Caco-2 (cell line): ENCODE data around the gene MRGPRD. TPM values are rescaled to one million over a fixed set of nuclear protein-coding genes. Genes with fewer than 3 reads are reported as not detected.

Experiments
- BruUV-seq: library from RNA; stranded (reverse); fragments of 400-500 nt; replicated peaks from 2 replicates; lab custom pipeline; 2021; lab: Mats Ljungman, UMichigan
- CTCF ChIA-PET: fragments of 300-600 bp; sonication (Branson Sonifier 250); formaldehyde crosslinking; loops from one replicate; lab custom pipeline; 2022; ENCODE audit warnings: antibody characterized with exemption; lab: Charles Lee
- POLR2A ChIA-PET: fragments of 300-600 bp; sonication (Branson Sonifier 250); formaldehyde crosslinking; loops from one replicate; lab custom pipeline; 2022; ENCODE audit warnings: antibody characterized with exemption; lab: Charles Lee
- DNase-seq, 2 experiments: peaks; one replicate each; pipeline versions ENCODE4 v3.0.0 to v3.0.0-alpha.2; 2020 to 2022
- H3K27me3 ChIP-seq: replicated peaks from 2 replicates; pipeline ENCODE4 v1.6.0; 2011; ENCODE audit warnings: low read length; ENCODE audit not compliant: control insufficient read depth, insufficient read depth
- H3K36me3 ChIP-seq: 2 replicates; pipeline ENCODE4 v1.5.1; 2011; ENCODE audit warnings: low read length; ENCODE audit not compliant: control insufficient read depth, insufficient read depth
- H3K4me1 ChIP-seq: fragments of 250-450 bp; sonication (Bioruptor Pico); 2 replicates; pipeline ENCODE4 v1.5.1; 2020; ENCODE audit warnings: mild to moderate bottlenecking
- H3K4me3 ChIP-seq: 2 replicates; pipeline ENCODE4 v1.5.1; 2011; ENCODE audit warnings: low read depth, mild to moderate bottlenecking, control low read depth, low read length
- H3K9me3 ChIP-seq: fragments of 250-450 bp; sonication (Bioruptor Pico); 2 replicates; pipeline ENCODE4 v1.5.1; 2020; ENCODE audit warnings: mild to moderate bottlenecking, moderate library complexity
- H3K27ac Mint-ChIP-seq: one replicate; pipeline ENCODE4 v1.8.0; 2022; ENCODE audit warnings: mixed read lengths; ENCODE audit not compliant: unreplicated experiment
- H3K27me3 Mint-ChIP-seq: one replicate; pipeline ENCODE4 v1.8.0; 2022; ENCODE audit warnings: mixed read lengths; ENCODE audit not compliant: insufficient read depth, unreplicated experiment
- H3K36me3 Mint-ChIP-seq: one replicate; pipeline ENCODE4 v1.8.0; 2022; ENCODE audit warnings: mild to moderate bottlenecking, mixed read lengths; ENCODE audit not compliant: insufficient read depth, unreplicated experiment
- H3K4me1 Mint-ChIP-seq: one replicate; pipeline ENCODE4 v1.8.0; 2022; ENCODE audit warnings: low read depth, mixed read lengths; ENCODE audit not compliant: unreplicated experiment
- H3K4me3 Mint-ChIP-seq: one replicate; pipeline ENCODE4 v1.8.0; 2022; ENCODE audit warnings: mild to moderate bottlenecking, moderate library complexity, mixed read lengths; ENCODE audit not compliant: unreplicated experiment
- H3K9me3 Mint-ChIP-seq: one replicate; pipeline ENCODE4 v1.8.0; 2022; ENCODE audit warnings: mixed read lengths; ENCODE audit not compliant: unreplicated experiment
- intact Hi-C: fragments of 100-400 bp; cut with micrococcal nuclease; formaldehyde crosslinking; loops from one replicate; pipeline ENCODE4 v1.10.0; 2022; ENCODE audit not compliant: unreplicated experiment
- total RNA-seq: library from RNA; stranded (reverse); gene quantifications from 2 replicates; pipeline ENCODE4 v1.2.3, GENCODE V29; 2022
- TF ChIP-seq, protein P1 (sequence below), 2 experiments: fragments of 200-600 bp in 1 of 2; IDR thresholded peaks; 1 replicate in 1 of 2; 2 replicates in 1 of 2; pipeline versions ENCODE4 v1.5.1 to v1.8.0; 2011 to 2022; ENCODE audit warnings: antibody characterized with exemption in 1 of 2, control low read depth in 1 of 2, inconsistent platforms in 1 of 2, low read depth in 1 of 2, low read length in 1 of 2, mild to moderate bottlenecking in 1 of 2, moderate library complexity in 1 of 2; ENCODE audit not compliant: insufficient read depth in 1 of 2, severe bottlenecking in 1 of 2, unreplicated experiment in 1 of 2

Gene MRGPRD
- total RNA-seq, 1 experiment from 2014 or later = not detected

- no peaks in the 10 kb centered on the region for H3K9me3 ChIP-seq
- TF ChIP-seq, protein P1, sequence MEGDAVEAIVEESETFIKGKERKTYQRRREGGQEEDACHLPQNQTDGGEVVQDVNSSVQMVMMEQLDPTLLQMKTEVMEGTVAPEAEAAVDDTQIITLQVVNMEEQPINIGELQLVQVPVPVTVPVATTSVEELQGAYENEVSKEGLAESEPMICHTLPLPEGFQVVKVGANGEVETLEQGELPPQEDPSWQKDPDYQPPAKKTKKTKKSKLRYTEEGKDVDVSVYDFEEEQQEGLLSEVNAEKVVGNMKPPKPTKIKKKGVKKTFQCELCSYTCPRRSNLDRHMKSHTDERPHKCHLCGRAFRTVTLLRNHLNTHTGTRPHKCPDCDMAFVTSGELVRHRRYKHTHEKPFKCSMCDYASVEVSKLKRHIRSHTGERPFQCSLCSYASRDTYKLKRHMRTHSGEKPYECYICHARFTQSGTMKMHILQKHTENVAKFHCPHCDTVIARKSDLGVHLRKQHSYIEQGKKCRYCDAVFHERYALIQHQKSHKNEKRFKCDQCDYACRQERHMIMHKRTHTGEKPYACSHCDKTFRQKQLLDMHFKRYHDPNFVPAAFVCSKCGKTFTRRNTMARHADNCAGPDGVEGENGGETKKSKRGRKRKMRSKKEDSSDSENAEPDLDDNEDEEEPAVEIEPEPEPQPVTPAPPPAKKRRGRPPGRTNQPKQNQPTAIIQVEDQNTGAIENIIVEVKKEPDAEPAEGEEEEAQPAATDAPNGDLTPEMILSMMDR (IDR thresholded peaks at IDR 0.05; ENCODE audit: insufficient read depth in 1 of 2, low read depth in 1 of 2, low read length in 1 of 2, severe bottlenecking in 1 of 2, unreplicated experiment in 1 of 2) = no peak
- Mint-ChIP-seq H3K27ac (no peak overlapping the region), H3K4me3 (no peak overlapping the region), H3K27me3 (peaks cover 3% of the 10 kb centered on the region), H3K36me3 (no peaks in the 10 kb centered on the region), H3K4me1 (no peaks in the 10 kb centered on the region), H3K9me3 (no peaks in the 10 kb centered on the region)
- H3K4me3 ChIP-seq = no peak overlapping the region
- no peaks in the 10 kb centered on the region for H3K36me3 ChIP-seq
- intact Hi-C loops = no loop called here
- H3K27me3 ChIP-seq = no peaks in the 10 kb centered on the region
- no peaks in the 10 kb centered on the region for H3K4me1 ChIP-seq
- no peak for DNase-seq
- BruUV-seq = no TSS peak
- ChIA-PET CTCF (interaction anchor here (0.6 to 1.0 kb wide), 2 partner anchors 122 to 160 kb away, joined by 3 to 4 read pairs; no protein-coding TSS in a partner anchor), POLR2A (no interaction called here)
These were observed 25.2 kb downstream of the MRGPRD start for GRCh38 chr11:68955607-68955958.

DNA sequence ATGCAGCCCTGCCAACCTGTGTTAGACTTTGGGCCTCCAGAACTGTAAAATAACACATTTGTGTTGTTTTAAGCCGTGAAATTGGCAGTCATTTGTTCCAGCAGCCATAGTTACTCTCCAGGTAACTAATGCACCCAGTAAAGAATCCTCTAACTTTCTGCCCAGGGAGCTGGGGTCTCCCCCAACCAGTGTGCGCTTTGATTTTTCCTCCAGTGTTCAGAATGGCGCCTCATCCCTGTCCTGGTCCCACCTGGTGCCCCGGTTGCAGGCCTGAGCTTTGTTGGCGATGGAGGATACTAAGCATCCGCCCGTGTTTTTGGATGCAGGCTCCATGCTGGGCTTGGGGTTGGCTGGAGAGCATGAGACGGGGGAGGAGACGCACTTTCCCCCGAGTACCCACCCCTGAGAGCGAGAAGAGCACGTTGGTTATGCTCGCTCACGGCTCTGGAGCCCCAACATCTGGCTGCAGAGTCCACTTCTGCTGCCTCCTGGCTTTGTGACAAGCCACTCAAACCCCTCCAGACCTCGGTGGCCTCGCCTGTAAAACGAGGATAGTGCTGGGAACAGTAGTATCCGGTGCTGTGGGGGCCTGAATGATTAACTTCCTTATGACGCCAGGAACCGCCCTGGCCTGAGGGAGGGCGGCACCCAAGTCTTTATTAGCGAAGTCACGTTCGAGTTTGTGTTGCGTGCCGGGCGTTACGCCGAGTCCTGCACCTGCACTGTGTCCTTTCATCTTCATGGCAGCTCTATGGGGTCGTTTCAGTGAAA is 25.8 kb downstream of the MRGPRD start:
- no peaks in the 10 kb centered on the region for H3K9me3 Mint-ChIP-seq
- no peak for DNase-seq
- no TSS peak for BruUV-seq
- intact Hi-C loops = no loop called here
- H3K27ac Mint-ChIP-seq = no peak overlapping the region
- TF ChIP-seq, protein P1 (IDR thresholded peaks at IDR 0.05; ENCODE audit: insufficient read depth in 1 of 2, low read depth in 1 of 2, low read length in 1 of 2, severe bottlenecking in 1 of 2, unreplicated experiment in 1 of 2) = no peak
- no peaks in the 10 kb centered on the region for H3K27me3 ChIP-seq
- no peak overlapping the region for H3K4me3 ChIP-seq
- peaks cover 3% of the 10 kb centered on the region for H3K27me3 Mint-ChIP-seq
- no peak overlapping the region for H3K4me3 Mint-ChIP-seq
- H3K4me1 Mint-ChIP-seq = no peaks in the 10 kb centered on the region
- H3K4me1 ChIP-seq = no peaks in the 10 kb centered on the region
- POLR2A ChIA-PET = interaction anchor here (0.5 kb wide), 1 partner anchor 53 kb away, joined by 3 read pairs; no protein-coding TSS in a partner anchor
- CTCF ChIA-PET = no interaction called here
- H3K9me3 ChIP-seq = no peaks in the 10 kb centered on the region
- H3K36me3 ChIP-seq = no peaks in the 10 kb centered on the region
- H3K36me3 Mint-ChIP-seq = no peaks in the 10 kb centered on the region

DNA sequence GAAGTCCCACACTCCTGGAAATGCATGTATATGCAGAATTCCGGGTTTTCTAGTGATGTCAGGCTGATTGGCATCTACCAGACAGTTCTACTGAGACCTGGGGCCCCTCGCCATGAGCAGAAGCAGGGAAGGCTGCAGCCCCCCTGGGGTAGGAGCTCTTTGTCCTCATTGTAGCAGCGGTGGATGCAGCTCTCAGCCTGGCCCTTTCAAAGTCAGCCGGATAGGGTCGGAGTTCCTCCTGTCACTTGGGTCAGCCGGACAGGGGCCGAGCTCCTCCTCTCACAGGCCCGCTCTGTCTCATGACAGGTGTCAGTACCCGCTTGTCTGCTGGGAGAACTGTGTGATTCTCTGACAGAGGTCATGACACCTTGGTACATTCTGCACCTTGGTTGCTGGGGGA is 30.0 kb downstream of the MRGPRD start:
- CTCF ChIA-PET = interaction anchor here (0.5 to 1.4 kb wide), 5 partner anchors 11 to 819 kb away, joined by 3 to 4 read pairs (median 3); no protein-coding TSS in a partner anchor
- H3K4me1 Mint-ChIP-seq = no peaks in the 10 kb centered on the region
- BruUV-seq = no TSS peak
- Histone ChIP-seq H3K36me3 (no peaks in the 10 kb centered on the region), H3K4me1 (no peaks in the 10 kb centered on the region), H3K9me3 (no peaks in the 10 kb centered on the region), H3K27me3 (no peaks in the 10 kb centered on the region), H3K4me3 (no peak overlapping the region)
- H3K36me3 Mint-ChIP-seq = no peaks in the 10 kb centered on the region
- peaks cover 3% of the 10 kb centered on the region for H3K27me3 Mint-ChIP-seq
- intact Hi-C loops = loop anchor here (1.0 kb wide), 2 partner anchors 138 to 318 kb away; no protein-coding TSS in a partner anchor
- no peak overlapping the region for H3K27ac Mint-ChIP-seq
- no peaks in the 10 kb centered on the region for H3K9me3 Mint-ChIP-seq
- TF ChIP-seq, protein P1 (IDR thresholded peaks at IDR 0.05; ENCODE audit: insufficient read depth in 1 of 2, low read depth in 1 of 2, low read length in 1 of 2, severe bottlenecking in 1 of 2, unreplicated experiment in 1 of 2) = no peak
- DNase-seq = no peak
- POLR2A ChIA-PET = no interaction called here
- no peak overlapping the region for H3K4me3 Mint-ChIP-seq
